Measurements from ENCODE around the gene LRMDA. TPM values are rescaled to one million over a fixed set of nuclear protein-coding genes. Genes with fewer than 3 reads are reported as not detected.

Gene LRMDA
- total and polyA plus RNA-seq, 2 donors (not counting 3 experiments of a cell fraction or from before 2014, with no cell fraction given), result 9.7 to 18.0 TPM

DNA sequence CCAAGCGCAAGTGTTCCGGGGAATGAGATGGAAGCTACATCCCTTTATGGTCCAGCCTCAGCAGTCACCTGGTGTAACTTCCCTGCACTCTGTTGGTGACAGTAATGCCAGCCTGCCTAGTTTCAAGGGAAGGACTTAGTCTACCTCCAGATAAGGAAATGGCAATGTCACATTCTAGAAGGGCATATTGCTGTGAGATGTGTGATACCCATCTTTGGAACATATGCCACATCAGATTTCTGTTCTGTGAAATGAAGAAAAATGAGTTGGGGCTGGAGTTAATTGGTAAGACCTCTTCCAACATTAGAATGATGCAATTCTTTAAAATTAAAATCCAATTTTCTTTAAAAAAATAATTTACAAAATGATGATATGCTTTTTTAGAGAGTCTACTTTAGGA, 212.0 kb downstream of the LRMDA start:
- H3K36me3 ChIP-seq (ENCODE audit: control insufficient read depth in 2 of 2, extremely low read depth in 1 of 2, insufficient read depth in 2 of 2, low read length in 2 of 2), result no peaks in the 10 kb centered on the region
- no peaks in the 10 kb centered on the region for H3K9me1 ChIP-seq (replicated peaks; ENCODE audit: control insufficient read depth, extremely low read depth, insufficient read depth, low read length)
- no peak overlapping the region for H2AFZ ChIP-seq (ENCODE audit: low read depth, low read length)
- POLR2A ChIA-PET, result no interaction called here
- H3K9ac ChIP-seq (replicated peaks; ENCODE audit: extremely low read depth, insufficient read depth, low read length), result no peak overlapping the region
- H3K79me2 ChIP-seq (ENCODE audit: control insufficient read depth, insufficient read depth, low read length), result no peaks in the 10 kb centered on the region
- no peak for FAIRE-seq
- H3K9me3 ChIP-seq (replicated peaks; ENCODE audit: control insufficient read depth, insufficient read depth, low read length), result no peaks in the 10 kb centered on the region
- CTCF ChIA-PET, result no interaction called here
- dilution Hi-C loops (cut with MboI; ENCODE audit: extremely low pct_ligation_motif_present, low sequenced_read_pairs) (no loop called here), intact Hi-C loops (cut with micrococcal nuclease) (no loop called here)
- TF ChIP-seq POLR2AphosphoS5 (IDR thresholded peaks at IDR 0.05; ENCODE audit: insufficient read depth, low read depth, low read length) (no peak), MYC (IDR thresholded peaks at IDR 0.05; ENCODE audit: low read depth, low read length) (no peak), POLR2A (IDR thresholded peaks at IDR 0.05; ENCODE audit: low read depth, low read length) (no peak), EZH2 (IDR thresholded peaks at IDR 0.05; ENCODE audit: borderline replicate concordance, low read depth, low read length, severe bottlenecking) (no peak), JUN (IDR thresholded peaks at IDR 0.05; ENCODE audit: borderline replicate concordance, insufficient read depth, insufficient read length, low read depth) (no peak), FOS (IDR thresholded peaks at IDR 0.05; ENCODE audit: borderline replicate concordance, insufficient read depth, low read length) (no peak), GATA2 (IDR thresholded peaks at IDR 0.05; ENCODE audit: insufficient read depth, insufficient read length, low read depth, low read length) (no peak)
- TF ChIP-seq, protein P1, sequence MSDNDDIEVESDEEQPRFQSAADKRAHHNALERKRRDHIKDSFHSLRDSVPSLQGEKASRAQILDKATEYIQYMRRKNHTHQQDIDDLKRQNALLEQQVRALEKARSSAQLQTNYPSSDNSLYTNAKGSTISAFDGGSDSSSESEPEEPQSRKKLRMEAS (IDR thresholded peaks at IDR 0.05; ENCODE audit: insufficient read depth, insufficient read length), result no peak
- TF ChIP-seq, protein P2, sequence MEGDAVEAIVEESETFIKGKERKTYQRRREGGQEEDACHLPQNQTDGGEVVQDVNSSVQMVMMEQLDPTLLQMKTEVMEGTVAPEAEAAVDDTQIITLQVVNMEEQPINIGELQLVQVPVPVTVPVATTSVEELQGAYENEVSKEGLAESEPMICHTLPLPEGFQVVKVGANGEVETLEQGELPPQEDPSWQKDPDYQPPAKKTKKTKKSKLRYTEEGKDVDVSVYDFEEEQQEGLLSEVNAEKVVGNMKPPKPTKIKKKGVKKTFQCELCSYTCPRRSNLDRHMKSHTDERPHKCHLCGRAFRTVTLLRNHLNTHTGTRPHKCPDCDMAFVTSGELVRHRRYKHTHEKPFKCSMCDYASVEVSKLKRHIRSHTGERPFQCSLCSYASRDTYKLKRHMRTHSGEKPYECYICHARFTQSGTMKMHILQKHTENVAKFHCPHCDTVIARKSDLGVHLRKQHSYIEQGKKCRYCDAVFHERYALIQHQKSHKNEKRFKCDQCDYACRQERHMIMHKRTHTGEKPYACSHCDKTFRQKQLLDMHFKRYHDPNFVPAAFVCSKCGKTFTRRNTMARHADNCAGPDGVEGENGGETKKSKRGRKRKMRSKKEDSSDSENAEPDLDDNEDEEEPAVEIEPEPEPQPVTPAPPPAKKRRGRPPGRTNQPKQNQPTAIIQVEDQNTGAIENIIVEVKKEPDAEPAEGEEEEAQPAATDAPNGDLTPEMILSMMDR (IDR thresholded peaks at IDR 0.05; ENCODE audit: extremely low read depth in 1 of 2, insufficient read depth in 1 of 2, low read depth in 1 of 2, low read length in 2 of 2), result no peak
- no peaks in the 10 kb centered on the region for H4K20me1 ChIP-seq (replicated peaks; ENCODE audit: control insufficient read depth, extremely low read depth, insufficient read depth, low read length)
- H3K4me3 ChIP-seq (replicated peaks in 1 of 3; ENCODE audit: insufficient read depth in 1 of 3, low read depth in 1 of 3, low read length in 3 of 3), result no peak overlapping the region
- H3K27me3 ChIP-seq (ENCODE audit: control insufficient read depth in 2 of 2, insufficient read depth in 2 of 2, low read length in 2 of 2), result peaks cover 2 to 3% of the 10 kb centered on the region in 2 experiments
- no peak overlapping the region for H3K4me2 ChIP-seq (ENCODE audit: insufficient read depth, low read length)
- no peak for DNase-seq (ENCODE audit: low read depth, low spot score)
- no TSS peak for BruUV-seq (replicated peaks)
- no peaks in the 10 kb centered on the region for H3K4me1 ChIP-seq (ENCODE audit: control insufficient read depth, extremely low read depth, insufficient read depth, low read length)
- H3K27ac ChIP-seq (ENCODE audit: insufficient read depth, low read depth, low read length), result no peak overlapping the region
